K562 (cell line): ENCODE measurements around the gene THOC5.

Experiments used
- CEBPB ChIP-seq: fragments of 450-650 bp; IDR thresholded peaks from 2 replicates; pipeline ENCODE4 v1.6.1; 2016; ENCODE audit warnings: missing genetic modification characterization, missing compliant biosample characterization
- EZH2 ChIP-seq: IDR thresholded peaks from 2 replicates; pipeline ENCODE4 v1.6.1; 2012; ENCODE audit warnings: low read depth, mild to moderate bottlenecking, inconsistent platforms, low read length, borderline replicate concordance
- MAX ChIP-seq: sonication (generic); formaldehyde crosslinking; IDR thresholded peaks from 2 replicates; pipeline ENCODE4 v1.9.0; 2022; ENCODE audit warnings: mild to moderate bottlenecking, missing genetic modification reagents

GRCh38 chr22:29570912-29571549 is 17.5 kb upstream of the THOC5 start:
- TF ChIP-seq CEBPB (tag) (no peak), EZH2 (no peak), MAX (CRISPR knock-in tag) (no peak)
